Esophagus squamous epithelium (tissue), 5 donors: ENCODE data around the gene SIDT1. TPM values are rescaled to one million over a fixed set of nuclear protein-coding genes. Genes with fewer than 3 reads are reported as not detected.

Source experiments
- DNase-seq: peaks from one replicate; lab custom pipeline; 2025; lab: John Stamatoyannopoulos, UW
- H3K27ac ChIP-seq, 4 donors: fragments of 200-600 bp; sonication (generic); one replicate each; pipeline ENCODE4 v1.5.1; 2016 to 2019; ENCODE audit warnings: mild to moderate bottlenecking in 1 of 4
- H3K27me3 ChIP-seq, 4 donors: fragments of 200-600 bp; sonication (generic); 1 replicate in 3 of 4; 2 replicates in 1 of 4; pipeline versions ENCODE4 v1.5.1 to v1.6.0; 2017 to 2021; ENCODE audit warnings: antibody characterized with exemption in 1 of 4
- H3K36me3 ChIP-seq, 3 donors: fragments of 200-600 bp; sonication (generic); one replicate each; pipeline ENCODE4 v1.5.1; 2016 to 2019
- H3K4me1 ChIP-seq, 3 donors: fragments of 200-600 bp; sonication (generic); one replicate each; pipeline ENCODE4 v1.5.1; 2017 to 2019
- H3K4me3 ChIP-seq, 4 donors: fragments of 200-600 bp; sonication (generic); 1 replicate in 3 of 4; 2 replicates in 1 of 4; pipeline ENCODE4 v1.5.1; 2016 to 2019; ENCODE audit warnings: mild to moderate bottlenecking in 2 of 4, moderate library complexity in 1 of 4
- H3K9me3 ChIP-seq, 3 donors: fragments of 200-600 bp; sonication (generic); one replicate each; pipeline ENCODE4 v1.5.1; 2016 to 2019
- POLR2A ChIP-seq, 4 donors: fragments of 450-650 bp; IDR thresholded peaks; one replicate each; pipeline ENCODE4 v1.6.1; 2017; ENCODE audit warnings: antibody characterized with exemption in 4 of 4, mild to moderate bottlenecking in 4 of 4, moderate library complexity in 3 of 4
- WGBS, 2 donors: methylation state at CpG; one replicate each; pipeline ENCODE4 v1.1.5; 2018; 5-methylcytosine and 5-hydroxymethylcytosine counted together
- intact Hi-C: fragments of 100-400 bp; cut with DNase I; formaldehyde crosslinking; loops from one replicate; pipeline ENCODE4 v1.15.0; 2022
- total RNA-seq, 4 donors: library from RNA; depleted of rRNA; stranded (reverse); fragments of >200 nt; gene quantifications; one replicate each; pipeline ENCODE4 v1.1.0, GENCODE V29; 2016
- TF ChIP-seq, protein P1 (sequence below), 6 experiments: fragments of 450-650 bp in 4 of 6; fragments of 200-600 bp in 2 of 6; sonication (generic) in 2 of 6; IDR thresholded peaks; one replicate each; pipeline ENCODE4 v1.5.1; 2016 to 2019; ENCODE audit warnings: antibody characterized with exemption in 6 of 6, mild to moderate bottlenecking in 4 of 6, moderate library complexity in 4 of 6
- donor health status: DM: yes; HTN: yes; CAD: no.

Gene SIDT1
- total RNA-seq, 4 donors from 2014 or later: 3.8 to 4.4 (median 4.3) TPM

DNA sequence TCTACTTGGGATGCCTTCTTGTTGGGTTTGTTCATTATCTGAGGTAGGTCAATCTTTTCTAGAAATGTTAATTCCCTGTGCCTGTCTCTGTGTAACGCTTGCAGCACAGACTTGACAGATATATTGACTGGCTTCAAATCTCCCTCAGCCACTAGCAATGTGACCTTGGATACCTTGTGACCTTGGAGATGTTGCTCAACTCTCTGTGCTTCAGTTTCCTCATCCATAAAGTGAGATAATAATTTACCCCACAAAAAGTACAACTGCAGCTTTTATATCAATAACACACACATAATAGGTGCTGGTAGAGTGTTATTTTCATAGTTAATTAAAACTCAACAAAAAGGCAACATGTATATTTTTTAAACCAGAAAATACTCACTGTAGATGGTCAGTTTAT lies 52.9 kb downstream of the SIDT1 start:
- intact Hi-C loops: no loop called here
- peaks cover 0 to 7% (median 0%) of the 10 kb centered on the region in 3 donors for H3K4me1 ChIP-seq
- peaks cover 0 to 6% (median 0%) of the 10 kb centered on the region in 4 donors for H3K27me3 ChIP-seq
- H3K4me3 ChIP-seq: no peak overlapping the region
- H3K27ac ChIP-seq: no peak overlapping the region
- no peaks in the 10 kb centered on the region for H3K36me3 ChIP-seq
- TF ChIP-seq, protein P1, sequence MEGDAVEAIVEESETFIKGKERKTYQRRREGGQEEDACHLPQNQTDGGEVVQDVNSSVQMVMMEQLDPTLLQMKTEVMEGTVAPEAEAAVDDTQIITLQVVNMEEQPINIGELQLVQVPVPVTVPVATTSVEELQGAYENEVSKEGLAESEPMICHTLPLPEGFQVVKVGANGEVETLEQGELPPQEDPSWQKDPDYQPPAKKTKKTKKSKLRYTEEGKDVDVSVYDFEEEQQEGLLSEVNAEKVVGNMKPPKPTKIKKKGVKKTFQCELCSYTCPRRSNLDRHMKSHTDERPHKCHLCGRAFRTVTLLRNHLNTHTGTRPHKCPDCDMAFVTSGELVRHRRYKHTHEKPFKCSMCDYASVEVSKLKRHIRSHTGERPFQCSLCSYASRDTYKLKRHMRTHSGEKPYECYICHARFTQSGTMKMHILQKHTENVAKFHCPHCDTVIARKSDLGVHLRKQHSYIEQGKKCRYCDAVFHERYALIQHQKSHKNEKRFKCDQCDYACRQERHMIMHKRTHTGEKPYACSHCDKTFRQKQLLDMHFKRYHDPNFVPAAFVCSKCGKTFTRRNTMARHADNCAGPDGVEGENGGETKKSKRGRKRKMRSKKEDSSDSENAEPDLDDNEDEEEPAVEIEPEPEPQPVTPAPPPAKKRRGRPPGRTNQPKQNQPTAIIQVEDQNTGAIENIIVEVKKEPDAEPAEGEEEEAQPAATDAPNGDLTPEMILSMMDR (IDR thresholded peaks at IDR 0.05): no peak
- no peak for TF ChIP-seq POLR2A (IDR thresholded peaks at IDR 0.05)
- 0 to 90% methylated on average over 1 of the region's 1 CpG for WGBS, 2 donors
- DNase-seq: no peak
- H3K9me3 ChIP-seq: no peaks in the 10 kb centered on the region

- Histone ChIP-seq H3K4me3 (no peak overlapping the region), H3K9me3 (no peaks in the 10 kb centered on the region), H3K27me3 (peaks cover 0 to 6% (median 0%) of the 10 kb centered on the region in 4 donors), H3K27ac (no peak overlapping the region), H3K36me3 (no peaks in the 10 kb centered on the region), H3K4me1 (peaks cover 0 to 10% (median 0%) of the 10 kb centered on the region in 3 donors)
- intact Hi-C loops: no loop called here
- TF ChIP-seq, protein P1 (IDR thresholded peaks at IDR 0.05): no peak
- no peak for TF ChIP-seq POLR2A (IDR thresholded peaks at IDR 0.05)
- DNase-seq: no peak
- 80 to 87% methylated on average over 3 of the region's 3 CpGs for WGBS, 2 donors
Observed at GRCh38 chr3:113585720-113586119, 53.4 kb downstream of the SIDT1 start.

GRCh38 chr3:113588806-113589205 lies 56.5 kb downstream of the SIDT1 start:
- Histone ChIP-seq H3K4me1 (peaks cover 0 to 10% (median 0%) of the 10 kb centered on the region in 3 donors), H3K36me3 (no peaks in the 10 kb centered on the region), H3K27me3 (no peaks in the 10 kb centered on the region), H3K9me3 (no peaks in the 10 kb centered on the region), H3K27ac (no peak overlapping the region), H3K4me3 (no peak overlapping the region)
- intact Hi-C loops: no loop called here
- DNase-seq: no peak
- no peak for TF ChIP-seq POLR2A (IDR thresholded peaks at IDR 0.05)
- TF ChIP-seq, protein P1 (IDR thresholded peaks at IDR 0.05): no peak
- 89 to 96% methylated on average over 2 of the region's 2 CpGs for WGBS, 2 donors

- 29 to 52% methylated on average over 1 of the region's 1 CpG for WGBS, 2 donors
- intact Hi-C loops: no loop called here
- Histone ChIP-seq H3K36me3 (no peaks in the 10 kb centered on the region), H3K4me1 (peaks cover 0 to 10% (median 0%) of the 10 kb centered on the region in 3 donors), H3K27ac (no peak overlapping the region), H3K4me3 (no peak overlapping the region), H3K9me3 (no peaks in the 10 kb centered on the region), H3K27me3 (no peaks in the 10 kb centered on the region)
- DNase-seq: no peak
- TF ChIP-seq, protein P1 (IDR thresholded peaks at IDR 0.05): no peak
- TF ChIP-seq POLR2A (IDR thresholded peaks at IDR 0.05): no peak
Observed at GRCh38 chr3:113589971-113590370, 57.6 kb downstream of the SIDT1 start.

GRCh38 chr3:113590983-113591382 lies 58.6 kb downstream of the SIDT1 start:
- Histone ChIP-seq H3K4me1 (peaks cover 0 to 10% (median 0%) of the 10 kb centered on the region in 3 donors), H3K9me3 (no peaks in the 10 kb centered on the region), H3K36me3 (no peaks in the 10 kb centered on the region), H3K4me3 (no peak overlapping the region), H3K27me3 (no peaks in the 10 kb centered on the region), H3K27ac (no peak overlapping the region)
- intact Hi-C loops: no loop called here
- TF ChIP-seq POLR2A (IDR thresholded peaks at IDR 0.05): no peak
- TF ChIP-seq, protein P1 (IDR thresholded peaks at IDR 0.05): no peak
- 42 to 62% methylated on average over 1 of the region's 1 CpG for WGBS, 2 donors
- no peak for DNase-seq
